Esophagus muscularis mucosa (tissue), 3 donors: ENCODE data around the gene MAD1L1.

ENCODE experiments used
- POLR2AphosphoS5 ChIP-seq, 2 donors: sonication (generic); formaldehyde crosslinking; IDR thresholded peaks; one replicate each; pipeline ENCODE4 v1.6.1; 2017; ENCODE audit warnings: antibody characterized with exemption in 2 of 2
- TF ChIP-seq, protein P1 (sequence below), 3 experiments: fragments of 200-600 bp in 2 of 3; fragments of 450-650 bp in 1 of 3; sonication (generic) in 2 of 3; IDR thresholded peaks; one replicate each; pipeline ENCODE4 v1.5.1; 2017 to 2019; ENCODE audit warnings: antibody characterized with exemption in 3 of 3, mild to moderate bottlenecking in 2 of 3, moderate library complexity in 1 of 3

DNA sequence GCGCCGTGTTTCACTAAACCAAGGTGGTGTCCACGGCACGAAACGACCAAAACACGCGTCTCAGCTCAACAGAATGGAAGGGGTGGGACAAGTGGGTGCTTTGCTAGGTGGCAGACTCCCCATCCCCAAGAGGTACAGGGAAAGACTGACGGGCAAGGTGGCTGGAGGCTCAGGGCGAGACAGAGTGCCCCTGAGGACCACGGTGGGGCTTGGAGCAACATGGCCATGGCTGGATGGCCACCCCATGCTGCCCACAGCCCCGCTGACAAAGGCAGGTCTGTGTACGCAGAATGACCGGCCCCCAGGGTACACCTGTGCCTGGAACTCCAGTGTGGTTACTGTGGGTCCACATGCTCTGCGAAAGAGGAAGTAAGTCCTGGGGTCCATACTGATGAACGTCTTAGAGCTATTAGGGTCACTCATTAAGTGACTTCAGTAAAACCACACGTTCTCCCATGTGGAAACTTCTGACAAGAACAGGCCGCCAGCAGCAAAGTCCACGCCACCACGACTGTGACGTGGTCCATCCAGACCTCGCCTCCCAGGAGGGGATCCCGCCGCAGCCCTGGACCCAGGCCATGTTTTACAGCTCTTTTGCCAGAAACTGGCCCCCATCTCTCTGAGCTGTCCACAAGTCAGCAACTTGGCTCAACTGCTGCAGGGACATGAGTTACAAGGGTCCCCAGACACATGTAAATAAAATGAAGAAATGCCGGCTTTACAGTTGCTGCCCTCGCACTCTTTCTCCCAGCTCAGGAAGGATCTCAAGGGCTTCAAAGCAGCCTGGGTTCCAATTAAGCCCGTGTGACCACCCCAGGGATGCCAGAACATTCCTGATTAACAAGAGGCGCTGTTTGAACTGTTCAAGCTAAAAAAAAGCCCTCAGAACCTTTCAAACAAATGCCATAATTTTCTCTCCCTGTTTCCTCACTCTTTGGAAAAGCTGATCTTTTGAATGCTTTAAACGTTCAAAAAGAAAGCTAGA, 66.8 kb downstream of the MAD1L1 start:
- TF ChIP-seq, protein P1, sequence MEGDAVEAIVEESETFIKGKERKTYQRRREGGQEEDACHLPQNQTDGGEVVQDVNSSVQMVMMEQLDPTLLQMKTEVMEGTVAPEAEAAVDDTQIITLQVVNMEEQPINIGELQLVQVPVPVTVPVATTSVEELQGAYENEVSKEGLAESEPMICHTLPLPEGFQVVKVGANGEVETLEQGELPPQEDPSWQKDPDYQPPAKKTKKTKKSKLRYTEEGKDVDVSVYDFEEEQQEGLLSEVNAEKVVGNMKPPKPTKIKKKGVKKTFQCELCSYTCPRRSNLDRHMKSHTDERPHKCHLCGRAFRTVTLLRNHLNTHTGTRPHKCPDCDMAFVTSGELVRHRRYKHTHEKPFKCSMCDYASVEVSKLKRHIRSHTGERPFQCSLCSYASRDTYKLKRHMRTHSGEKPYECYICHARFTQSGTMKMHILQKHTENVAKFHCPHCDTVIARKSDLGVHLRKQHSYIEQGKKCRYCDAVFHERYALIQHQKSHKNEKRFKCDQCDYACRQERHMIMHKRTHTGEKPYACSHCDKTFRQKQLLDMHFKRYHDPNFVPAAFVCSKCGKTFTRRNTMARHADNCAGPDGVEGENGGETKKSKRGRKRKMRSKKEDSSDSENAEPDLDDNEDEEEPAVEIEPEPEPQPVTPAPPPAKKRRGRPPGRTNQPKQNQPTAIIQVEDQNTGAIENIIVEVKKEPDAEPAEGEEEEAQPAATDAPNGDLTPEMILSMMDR (IDR thresholded peaks at IDR 0.05), result no peak
- TF ChIP-seq POLR2AphosphoS5 (IDR thresholded peaks at IDR 0.05), result no peak
